ENCODE results near the gene LPP. TPM values are rescaled to one million over a fixed set of nuclear protein-coding genes. Genes with fewer than 3 reads are reported as not detected.

LPP gene, protein sequence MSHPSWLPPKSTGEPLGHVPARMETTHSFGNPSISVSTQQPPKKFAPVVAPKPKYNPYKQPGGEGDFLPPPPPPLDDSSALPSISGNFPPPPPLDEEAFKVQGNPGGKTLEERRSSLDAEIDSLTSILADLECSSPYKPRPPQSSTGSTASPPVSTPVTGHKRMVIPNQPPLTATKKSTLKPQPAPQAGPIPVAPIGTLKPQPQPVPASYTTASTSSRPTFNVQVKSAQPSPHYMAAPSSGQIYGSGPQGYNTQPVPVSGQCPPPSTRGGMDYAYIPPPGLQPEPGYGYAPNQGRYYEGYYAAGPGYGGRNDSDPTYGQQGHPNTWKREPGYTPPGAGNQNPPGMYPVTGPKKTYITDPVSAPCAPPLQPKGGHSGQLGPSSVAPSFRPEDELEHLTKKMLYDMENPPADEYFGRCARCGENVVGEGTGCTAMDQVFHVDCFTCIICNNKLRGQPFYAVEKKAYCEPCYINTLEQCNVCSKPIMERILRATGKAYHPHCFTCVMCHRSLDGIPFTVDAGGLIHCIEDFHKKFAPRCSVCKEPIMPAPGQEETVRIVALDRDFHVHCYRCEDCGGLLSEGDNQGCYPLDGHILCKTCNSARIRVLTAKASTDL
- 29.3 and 43.6 TPM in 2 replicates for total RNA-seq

DNA sequence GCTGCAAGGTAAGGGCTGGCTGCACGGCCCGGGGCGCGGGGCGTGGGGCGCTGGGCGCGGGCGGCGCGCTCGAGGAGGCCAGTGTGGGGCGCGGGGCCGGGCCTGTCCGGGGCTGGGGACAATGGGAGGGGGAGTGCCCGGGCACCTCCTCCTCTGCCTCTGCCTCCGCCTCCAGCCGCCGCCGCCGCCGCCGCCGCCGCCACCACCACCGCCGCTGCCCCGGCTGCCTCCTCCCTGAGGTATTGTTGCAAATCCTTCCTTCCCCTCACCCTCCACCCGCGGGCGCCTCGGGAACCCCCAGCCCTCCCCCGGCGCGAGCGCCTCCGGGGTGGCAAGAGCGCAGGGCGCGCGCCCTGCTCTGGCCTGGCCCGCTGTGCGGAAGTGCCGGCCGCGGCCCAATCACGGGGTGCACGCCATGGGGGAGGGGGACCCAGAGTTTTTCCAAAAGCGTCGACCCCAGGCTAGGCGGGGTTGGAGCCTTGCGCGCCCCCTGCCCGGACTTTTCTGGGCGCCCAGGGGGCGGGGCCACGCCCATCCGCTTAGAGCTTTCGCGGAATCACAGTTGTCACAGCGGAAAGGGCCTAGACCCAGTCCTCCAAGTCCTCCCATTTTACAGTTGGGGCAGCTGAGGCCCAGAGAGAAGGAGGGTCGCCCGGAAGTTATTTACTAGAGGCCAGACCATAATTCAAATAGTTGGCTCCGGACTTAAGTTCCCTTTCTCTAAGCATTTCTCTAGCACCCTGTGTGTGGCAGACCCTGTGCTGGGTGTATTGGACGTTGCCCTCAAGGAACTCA, at the start of gene LPP:
TSS of gene LPP (plus strand) at position 144 of the 795 bp plus-strand sequence. CDS start 251,964 bp downstream, outside the sequence.

Measured in dermis lymphatic vessel endothelial cell (primary cell).